A673 (cell line): Measurements from ENCODE around the gene MAVS.

ENCODE experiments used
- EZH2 ChIP-seq: fragments of 200-600 bp; sonication (generic); IDR thresholded peaks from 2 replicates; pipeline ENCODE4 v1.6.1; 2017; ENCODE audit warnings: borderline replicate concordance, low read depth, mild to moderate bottlenecking, mixed read lengths, antibody characterized with exemption, low read length; ENCODE audit not compliant: poor library complexity, severe bottlenecking
- TF ChIP-seq, protein P1 (sequence below): fragments of 300-800, 200-600 bp; sonication (generic); conservative IDR thresholded peaks from 2 replicates; pipeline ENCODE4 v1.5.1; 2017; ENCODE audit warnings: low read depth, mild to moderate bottlenecking, antibody characterized with exemption, low read length, moderate library complexity, mixed read lengths

DNA sequence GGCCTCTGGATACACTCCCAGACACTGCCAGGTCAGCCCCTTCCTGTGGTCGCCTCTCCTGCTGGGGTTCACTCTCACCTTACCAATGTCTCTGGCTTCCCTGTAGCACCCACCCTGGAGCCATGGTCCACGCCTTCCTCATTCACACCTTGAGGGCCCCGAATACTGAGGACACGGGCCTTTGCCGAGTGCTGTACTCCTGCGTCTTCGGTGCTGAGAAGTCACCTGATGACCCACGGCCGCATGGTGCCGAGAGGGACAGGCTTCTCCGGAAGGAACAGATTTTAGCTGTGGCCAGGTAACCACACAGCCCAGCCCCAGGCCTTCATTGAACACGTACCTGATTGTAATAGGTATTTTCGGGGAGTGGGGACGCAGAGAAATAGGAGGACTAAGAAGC is 24.6 kb upstream of the MAVS start:
- TF ChIP-seq, protein P1, sequence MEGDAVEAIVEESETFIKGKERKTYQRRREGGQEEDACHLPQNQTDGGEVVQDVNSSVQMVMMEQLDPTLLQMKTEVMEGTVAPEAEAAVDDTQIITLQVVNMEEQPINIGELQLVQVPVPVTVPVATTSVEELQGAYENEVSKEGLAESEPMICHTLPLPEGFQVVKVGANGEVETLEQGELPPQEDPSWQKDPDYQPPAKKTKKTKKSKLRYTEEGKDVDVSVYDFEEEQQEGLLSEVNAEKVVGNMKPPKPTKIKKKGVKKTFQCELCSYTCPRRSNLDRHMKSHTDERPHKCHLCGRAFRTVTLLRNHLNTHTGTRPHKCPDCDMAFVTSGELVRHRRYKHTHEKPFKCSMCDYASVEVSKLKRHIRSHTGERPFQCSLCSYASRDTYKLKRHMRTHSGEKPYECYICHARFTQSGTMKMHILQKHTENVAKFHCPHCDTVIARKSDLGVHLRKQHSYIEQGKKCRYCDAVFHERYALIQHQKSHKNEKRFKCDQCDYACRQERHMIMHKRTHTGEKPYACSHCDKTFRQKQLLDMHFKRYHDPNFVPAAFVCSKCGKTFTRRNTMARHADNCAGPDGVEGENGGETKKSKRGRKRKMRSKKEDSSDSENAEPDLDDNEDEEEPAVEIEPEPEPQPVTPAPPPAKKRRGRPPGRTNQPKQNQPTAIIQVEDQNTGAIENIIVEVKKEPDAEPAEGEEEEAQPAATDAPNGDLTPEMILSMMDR: no peak
- no peak for TF ChIP-seq EZH2
